Smooth muscle cell (in vitro differentiated cells): ENCODE measurements around the gene ERCC2. TPM values are rescaled to one million over a fixed set of nuclear protein-coding genes. Genes with fewer than 3 reads are reported as not detected.

Experiments used
- DNase-seq: peaks from one replicate; lab custom pipeline; 2025; ENCODE audit not compliant: unreplicated experiment; lab: John Stamatoyannopoulos, UW
- H2AFZ ChIP-seq: fragments of 200-600 bp; sonication (generic); 2 replicates; pipeline ENCODE4 v1.6.0; 2016; ENCODE audit warnings: antibody characterized with exemption, low read depth, mild to moderate bottlenecking
- H3F3A ChIP-seq: fragments of 200-600 bp; sonication (generic); 2 replicates; pipeline ENCODE4 v1.6.0; 2017; ENCODE audit warnings: antibody characterized with exemption, low read depth
- H3K27ac ChIP-seq: fragments of 200-600 bp; sonication (generic); 2 replicates; pipeline ENCODE4 v1.5.1; 2016; ENCODE audit warnings: low read depth, mild to moderate bottlenecking
- H3K27me3 ChIP-seq: fragments of 200-600 bp; sonication (generic); 2 replicates; pipeline ENCODE4 v1.6.1; 2016; ENCODE audit warnings: low read depth, mild to moderate bottlenecking
- H3K36me3 ChIP-seq: fragments of 200-600 bp; sonication (generic); 2 replicates; pipeline ENCODE4 v1.5.1; 2016; ENCODE audit warnings: low read depth
- H3K4me1 ChIP-seq: fragments of 200-600 bp; sonication (generic); 2 replicates; pipeline ENCODE4 v1.5.1; 2016; ENCODE audit warnings: low read depth
- H3K4me2 ChIP-seq: fragments of 200-600 bp; sonication (generic); 2 replicates; pipeline ENCODE4 v1.6.0; 2016; ENCODE audit warnings: mild to moderate bottlenecking
- H3K4me3 ChIP-seq: fragments of 200-600 bp; sonication (generic); 2 replicates; pipeline ENCODE4 v1.5.1; 2016; ENCODE audit warnings: mild to moderate bottlenecking
- H3K79me2 ChIP-seq: fragments of 200-600 bp; sonication (generic); 2 replicates; pipeline ENCODE4 v1.6.0; 2016; ENCODE audit warnings: low read depth, mild to moderate bottlenecking
- H3K9ac ChIP-seq: fragments of 200-600 bp; sonication (generic); 2 replicates; pipeline ENCODE4 v1.6.0; 2016; ENCODE audit warnings: low read depth
- H3K9me3 ChIP-seq: fragments of 200-600 bp; sonication (generic); replicated peaks from 2 replicates; pipeline ENCODE4 v1.5.1; 2016; ENCODE audit warnings: low read depth
- H4K20me1 ChIP-seq: fragments of 200-600 bp; sonication (generic); 2 replicates; pipeline ENCODE4 v1.6.0; 2016; ENCODE audit warnings: low read depth
- CTCF ChIP-seq: fragments of 200-600 bp; sonication (generic); IDR thresholded peaks from 2 replicates; pipeline ENCODE4 v1.5.1; 2017; ENCODE audit warnings: borderline replicate concordance, mild to moderate bottlenecking, antibody characterized with exemption; ENCODE audit not compliant: insufficient read depth, poor library complexity, severe bottlenecking
- WGBS: methylation state at CpG from one replicate; pipeline ENCODE4 v1.1.7; 2016; ENCODE audit warnings: low lambda C conversion rate; 5-methylcytosine and 5-hydroxymethylcytosine counted together
- polyA plus RNA-seq: library from polyadenylated mRNA; unstranded; fragments of >200 nt; fragmentation: Nextera tagmentation; extraction: Ambion mirVana; gene quantifications from 2 replicates; pipeline ENCODE4 v1.2.1, GENCODE V29; 2016
- total RNA-seq: library from RNA; depleted of rRNA; stranded (reverse); fragments of >200 nt; gene quantifications from 2 replicates; pipeline ENCODE4 v1.2.3, GENCODE V29; 2014

ERCC2 gene
- total and polyA plus RNA-seq, 2 experiments from 2014 or later: 13.4 to 14.6 TPM

GRCh38 chr19:45402298-45403061, 32.1 kb upstream of the ERCC2 start:
- H3F3A ChIP-seq: peaks cover 4% of the 10 kb centered on the region
- H3K27ac ChIP-seq: peak overlapping the region; percentile 98
- H3K4me1 ChIP-seq: peaks cover 15% of the 10 kb centered on the region
- H4K20me1 ChIP-seq: peaks cover 60% of the 10 kb centered on the region
- peak; percentile 75 for TF ChIP-seq CTCF
- no peak overlapping the region for H2AFZ ChIP-seq
- H3K4me2 ChIP-seq: peak overlapping the region; percentile 90
- no peaks in the 10 kb centered on the region for H3K36me3 ChIP-seq
- no peaks in the 10 kb centered on the region for H3K9me3 ChIP-seq
- no peak overlapping the region for H3K9ac ChIP-seq
- WGBS: 16% methylated on average over 33 of the region's 40 CpGs
- peak overlapping the region; percentile 63 for H3K4me3 ChIP-seq
- DNase-seq: no peak
- no peaks in the 10 kb centered on the region for H3K79me2 ChIP-seq
- no peaks in the 10 kb centered on the region for H3K27me3 ChIP-seq

DNA sequence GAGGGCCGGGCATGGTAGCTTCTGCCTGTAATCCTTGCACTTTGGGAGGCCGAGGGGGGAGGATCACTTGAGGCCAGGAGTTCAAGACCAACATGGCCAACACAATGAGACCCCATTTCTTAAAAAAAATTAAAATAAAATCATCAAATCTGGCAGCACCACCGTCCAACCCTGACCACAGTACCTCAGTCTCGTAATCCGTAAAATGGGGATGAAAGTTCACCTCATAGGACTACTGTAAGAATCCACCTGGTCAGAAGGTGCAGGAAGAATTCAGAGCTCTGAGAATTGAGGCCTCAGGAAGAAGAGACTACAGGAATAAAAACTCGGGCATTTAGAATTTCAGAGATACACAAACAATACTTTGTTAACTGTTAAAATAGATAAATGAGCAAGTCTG, 31.4 kb upstream of the ERCC2 start:
- H3K27me3 ChIP-seq: no peaks in the 10 kb centered on the region
- H3K4me2 ChIP-seq: peak overlapping the region; percentile 90
- TF ChIP-seq CTCF: no peak
- H4K20me1 ChIP-seq: peaks cover 66% of the 10 kb centered on the region
- H3K9me3 ChIP-seq: no peaks in the 10 kb centered on the region
- 91% methylated on average over 6 of the region's 6 CpGs for WGBS
- no peak overlapping the region for H2AFZ ChIP-seq
- peak overlapping the region; percentile 50 for H3K27ac ChIP-seq
- H3F3A ChIP-seq: peaks cover 4% of the 10 kb centered on the region
- no peaks in the 10 kb centered on the region for H3K79me2 ChIP-seq
- H3K36me3 ChIP-seq: no peaks in the 10 kb centered on the region
- DNase-seq: no peak
- no peak overlapping the region for H3K4me3 ChIP-seq
- peaks cover 10% of the 10 kb centered on the region for H3K4me1 ChIP-seq
- H3K9ac ChIP-seq: no peak overlapping the region

GRCh38 chr19:45400192-45400591, 29.8 kb upstream of the ERCC2 start:
- no peak overlapping the region for H2AFZ ChIP-seq
- H3K4me3 ChIP-seq: no peak overlapping the region
- peaks cover 10% of the 10 kb centered on the region for H3K4me1 ChIP-seq
- no peaks in the 10 kb centered on the region for H3K27me3 ChIP-seq
- peaks cover 4% of the 10 kb centered on the region for H3F3A ChIP-seq
- DNase-seq: no peak
- no peak overlapping the region for H3K27ac ChIP-seq
- H3K4me2 ChIP-seq: no peak overlapping the region
- H3K9ac ChIP-seq: no peak overlapping the region
- 79% methylated on average over 6 of the region's 6 CpGs for WGBS
- no peak for TF ChIP-seq CTCF
- no peaks in the 10 kb centered on the region for H3K79me2 ChIP-seq
- no peaks in the 10 kb centered on the region for H3K36me3 ChIP-seq
- H3K9me3 ChIP-seq: no peaks in the 10 kb centered on the region
- H4K20me1 ChIP-seq: peaks cover 80% of the 10 kb centered on the region
